Liver (tissue), 10 donors: ENCODE measurements around the gene DYRK1B. TPM values are rescaled to one million over a fixed set of nuclear protein-coding genes. Genes with fewer than 3 reads are reported as not detected.

Experiments
- DNase-seq: peaks from one replicate; pipeline ENCODE4 v3.0.0-alpha.2; 2017; ENCODE audit warnings: low spot score
- H3K27ac ChIP-seq, 2 donors: one replicate each; pipeline ENCODE4 v1.7.0; 2013; ENCODE audit warnings: inconsistent platforms in 2 of 2, low read length in 2 of 2, control low read depth in 1 of 2, low read depth in 1 of 2, mild to moderate bottlenecking in 1 of 2
- H3K27me3 ChIP-seq, 4 donors: one replicate each; pipeline versions ENCODE4 v1.6.1 to v1.7.0; 2013; ENCODE audit warnings: low read length in 3 of 4, inconsistent platforms in 1 of 4, mild to moderate bottlenecking in 1 of 4, moderate library complexity in 1 of 4; ENCODE audit not compliant: control insufficient read depth in 4 of 4, insufficient read depth in 4 of 4
- H3K36me3 ChIP-seq, 4 donors: one replicate each; pipeline versions ENCODE4 v1.6.1 to v1.7.0; 2013; ENCODE audit warnings: low read length in 3 of 4, mild to moderate bottlenecking in 3 of 4, low read depth in 1 of 4, moderate library complexity in 1 of 4; ENCODE audit not compliant: control insufficient read depth in 4 of 4, insufficient read depth in 3 of 4
- H3K4me1 ChIP-seq, 4 donors: one replicate each; pipeline versions ENCODE4 v1.6.1 to v1.7.0; 2013; ENCODE audit warnings: low read length in 3 of 4, mild to moderate bottlenecking in 3 of 4, moderate library complexity in 1 of 4; ENCODE audit not compliant: control insufficient read depth in 4 of 4, insufficient read depth in 4 of 4
- H3K4me3 ChIP-seq, 3 donors: one replicate each; pipeline versions ENCODE4 v1.6.1 to v1.7.0; 2013; ENCODE audit warnings: low read length in 3 of 3, control low read depth in 1 of 3, low read depth in 1 of 3, mild to moderate bottlenecking in 1 of 3
- H3K9ac ChIP-seq, 2 donors: one replicate each; pipeline ENCODE4 v1.7.0; 2013; ENCODE audit warnings: low read length in 2 of 2, mild to moderate bottlenecking in 2 of 2, moderate library complexity in 2 of 2, control low read depth in 1 of 2, low read depth in 1 of 2
- H3K9me3 ChIP-seq, 4 donors: one replicate each; pipeline versions ENCODE4 v1.6.1 to v1.7.0; 2013; ENCODE audit warnings: low read length in 3 of 4; ENCODE audit not compliant: control insufficient read depth in 4 of 4
- FOXA2 ChIP-seq: IDR thresholded peaks from 2 replicates; pipeline ENCODE4 v1.6.1; 2016; ENCODE audit warnings: antibody characterized with exemption
- HNF4A ChIP-seq, 2 donors: conservative IDR thresholded peaks; 2 replicates each; pipeline ENCODE4 v1.6.1; 2016; ENCODE audit warnings: antibody characterized with exemption in 2 of 2, mild to moderate bottlenecking in 2 of 2
- HNF4G ChIP-seq: IDR thresholded peaks from 2 replicates; pipeline ENCODE4 v1.6.1; 2016; ENCODE audit warnings: antibody characterized with exemption
- NR2F2 ChIP-seq: IDR thresholded peaks from 2 replicates; pipeline ENCODE4 v1.6.1; 2016; ENCODE audit warnings: antibody characterized with exemption
- RXRA ChIP-seq, 2 donors: IDR thresholded peaks; 2 replicates each; pipeline ENCODE4 v1.6.1; 2017 to 2018; ENCODE audit warnings: antibody characterized with exemption in 2 of 2, mild to moderate bottlenecking in 1 of 2
- SP1 ChIP-seq: IDR thresholded peaks from 2 replicates; pipeline ENCODE4 v1.6.1; 2018; ENCODE audit warnings: antibody characterized with exemption, mild to moderate bottlenecking
- TAF1 ChIP-seq: conservative IDR thresholded peaks from 2 replicates; pipeline ENCODE4 v1.6.1; 2016; ENCODE audit warnings: antibody characterized with exemption, mild to moderate bottlenecking
- YY1 ChIP-seq: IDR thresholded peaks from 2 replicates; pipeline ENCODE4 v1.6.1; 2016; ENCODE audit warnings: antibody characterized with exemption, mild to moderate bottlenecking
- WGBS: extraction: QIAGEN DNeasy Blood & Tissue Kit; methylation state at CpG from one replicate; pipeline ENCODE4 v1.1.7; 2013; 5-methylcytosine and 5-hydroxymethylcytosine counted together
- polyA plus RNA-seq, 2 donors: library from polyadenylated mRNA; stranded (reverse) in 1 of 2; unstranded in 1 of 2; fragments of 200-250 nt in 1 of 2; fragments of >200 nt in 1 of 2; fragmentation: Nextera tagmentation in 1 of 2; extraction: Ambion mirVana in 1 of 2; gene quantifications; one replicate each; pipeline versions ENCODE4 v1.2.1 to v1.2.3, GENCODE V29; 2013 to 2015
- small RNA-seq: library from RNA; depleted of rRNA; stranded (forward); fragments of <200 nt; gene quantifications from one replicate; pipeline ENCODE3, GENCODE V24; 2014
- total RNA-seq, 2 donors: library from RNA; depleted of rRNA; stranded (reverse); fragments of >200 nt; gene quantifications; one replicate each; pipeline ENCODE4 v1.2.3, GENCODE V29; 2014
- TF ChIP-seq, protein P1 (sequence below): IDR thresholded peaks from 2 replicates; pipeline ENCODE4 v1.6.1; 2016; ENCODE audit warnings: antibody characterized with exemption
- TF ChIP-seq, protein P2 (sequence below): IDR thresholded peaks from 2 replicates; pipeline ENCODE4 v1.6.1; 2016; ENCODE audit warnings: antibody characterized with exemption
- TF ChIP-seq, protein P3 (sequence below): IDR thresholded peaks from 2 replicates; pipeline ENCODE4 v1.6.1; 2016; ENCODE audit warnings: antibody characterized with exemption
- TF ChIP-seq, protein P4 (sequence below): IDR thresholded peaks from 2 replicates; pipeline ENCODE4 v1.6.1; 2016; ENCODE audit warnings: antibody characterized with exemption, mild to moderate bottlenecking
- donor health status: healthy.
- donor health status: healthy.
- donor health status: healthy.
- donor health status: healthy.
- donor health status: healthy.

Gene DYRK1B
- total and polyA plus RNA-seq, 4 donors, result 2.8 to 7.6 (median 3.2) TPM

DNA sequence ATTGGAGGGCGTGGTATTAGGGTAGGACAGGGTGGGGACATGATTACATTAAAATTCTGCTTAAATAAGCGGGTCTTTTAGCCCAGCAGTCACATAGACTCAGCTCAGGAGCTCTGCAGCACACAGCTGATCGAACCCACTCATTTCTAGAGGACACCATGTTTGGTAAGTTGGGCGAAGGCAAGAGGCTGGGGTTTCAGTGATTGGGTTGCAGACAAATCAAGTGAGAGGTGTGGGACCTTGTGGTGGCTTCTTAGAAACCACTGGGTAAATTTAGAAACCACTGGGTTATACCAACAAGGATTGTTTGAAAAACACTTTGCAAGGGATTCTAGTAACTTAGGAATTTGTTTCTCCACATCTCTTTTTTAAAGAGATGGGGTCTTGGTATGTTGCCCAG, 55.2 kb downstream of the DYRK1B start, which contains the start of gene LEUTX:
TSS of gene LEUTX (plus strand) at position 92 of the 400 bp plus-strand sequence. CDS start at position 159, 67 bp downstream.
- 67% methylated on average over 4 of the region's 4 CpGs for WGBS
- H3K27ac ChIP-seq, result no peak within 1 kb of the TSS
- no peaks in the 10 kb centered on the region for H3K36me3 ChIP-seq
- DNase-seq, result no peak
- no peak within 1 kb of the TSS for H3K4me3 ChIP-seq
- H3K9ac ChIP-seq, result no peak within 1 kb of the TSS
- no peaks in the 10 kb centered on the region for H3K9me3 ChIP-seq
- TF ChIP-seq, protein P1, sequence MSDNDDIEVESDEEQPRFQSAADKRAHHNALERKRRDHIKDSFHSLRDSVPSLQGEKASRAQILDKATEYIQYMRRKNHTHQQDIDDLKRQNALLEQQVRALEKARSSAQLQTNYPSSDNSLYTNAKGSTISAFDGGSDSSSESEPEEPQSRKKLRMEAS, result no peak
- TF ChIP-seq SP1 (no peak), TAF1 (no peak), HNF4G (no peak), NR2F2 (no peak), FOXA2 (no peak), RXRA (IDR thresholded peaks at IDR 0.05) (no peak), HNF4A (conservative IDR thresholded peaks at IDR 0.05) (no peak), YY1 (no peak)
- TF ChIP-seq, protein P2, sequence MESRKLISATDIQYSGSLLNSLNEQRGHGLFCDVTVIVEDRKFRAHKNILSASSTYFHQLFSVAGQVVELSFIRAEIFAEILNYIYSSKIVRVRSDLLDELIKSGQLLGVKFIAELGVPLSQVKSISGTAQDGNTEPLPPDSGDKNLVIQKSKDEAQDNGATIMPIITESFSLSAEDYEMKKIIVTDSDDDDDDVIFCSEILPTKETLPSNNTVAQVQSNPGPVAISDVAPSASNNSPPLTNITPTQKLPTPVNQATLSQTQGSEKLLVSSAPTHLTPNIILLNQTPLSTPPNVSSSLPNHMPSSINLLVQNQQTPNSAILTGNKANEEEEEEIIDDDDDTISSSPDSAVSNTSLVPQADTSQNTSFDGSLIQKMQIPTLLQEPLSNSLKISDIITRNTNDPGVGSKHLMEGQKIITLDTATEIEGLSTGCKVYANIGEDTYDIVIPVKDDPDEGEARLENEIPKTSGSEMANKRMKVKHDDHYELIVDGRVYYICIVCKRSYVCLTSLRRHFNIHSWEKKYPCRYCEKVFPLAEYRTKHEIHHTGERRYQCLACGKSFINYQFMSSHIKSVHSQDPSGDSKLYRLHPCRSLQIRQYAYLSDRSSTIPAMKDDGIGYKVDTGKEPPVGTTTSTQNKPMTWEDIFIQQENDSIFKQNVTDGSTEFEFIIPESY, result no peak
- TF ChIP-seq, protein P3, sequence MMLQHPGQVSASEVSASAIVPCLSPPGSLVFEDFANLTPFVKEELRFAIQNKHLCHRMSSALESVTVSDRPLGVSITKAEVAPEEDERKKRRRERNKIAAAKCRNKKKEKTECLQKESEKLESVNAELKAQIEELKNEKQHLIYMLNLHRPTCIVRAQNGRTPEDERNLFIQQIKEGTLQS, result no peak
- TF ChIP-seq, protein P4, sequence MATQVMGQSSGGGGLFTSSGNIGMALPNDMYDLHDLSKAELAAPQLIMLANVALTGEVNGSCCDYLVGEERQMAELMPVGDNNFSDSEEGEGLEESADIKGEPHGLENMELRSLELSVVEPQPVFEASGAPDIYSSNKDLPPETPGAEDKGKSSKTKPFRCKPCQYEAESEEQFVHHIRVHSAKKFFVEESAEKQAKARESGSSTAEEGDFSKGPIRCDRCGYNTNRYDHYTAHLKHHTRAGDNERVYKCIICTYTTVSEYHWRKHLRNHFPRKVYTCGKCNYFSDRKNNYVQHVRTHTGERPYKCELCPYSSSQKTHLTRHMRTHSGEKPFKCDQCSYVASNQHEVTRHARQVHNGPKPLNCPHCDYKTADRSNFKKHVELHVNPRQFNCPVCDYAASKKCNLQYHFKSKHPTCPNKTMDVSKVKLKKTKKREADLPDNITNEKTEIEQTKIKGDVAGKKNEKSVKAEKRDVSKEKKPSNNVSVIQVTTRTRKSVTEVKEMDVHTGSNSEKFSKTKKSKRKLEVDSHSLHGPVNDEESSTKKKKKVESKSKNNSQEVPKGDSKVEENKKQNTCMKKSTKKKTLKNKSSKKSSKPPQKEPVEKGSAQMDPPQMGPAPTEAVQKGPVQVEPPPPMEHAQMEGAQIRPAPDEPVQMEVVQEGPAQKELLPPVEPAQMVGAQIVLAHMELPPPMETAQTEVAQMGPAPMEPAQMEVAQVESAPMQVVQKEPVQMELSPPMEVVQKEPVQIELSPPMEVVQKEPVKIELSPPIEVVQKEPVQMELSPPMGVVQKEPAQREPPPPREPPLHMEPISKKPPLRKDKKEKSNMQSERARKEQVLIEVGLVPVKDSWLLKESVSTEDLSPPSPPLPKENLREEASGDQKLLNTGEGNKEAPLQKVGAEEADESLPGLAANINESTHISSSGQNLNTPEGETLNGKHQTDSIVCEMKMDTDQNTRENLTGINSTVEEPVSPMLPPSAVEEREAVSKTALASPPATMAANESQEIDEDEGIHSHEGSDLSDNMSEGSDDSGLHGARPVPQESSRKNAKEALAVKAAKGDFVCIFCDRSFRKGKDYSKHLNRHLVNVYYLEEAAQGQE, result no peak
- H3K27me3 ChIP-seq, result no peaks in the 10 kb centered on the region
- no peaks in the 10 kb centered on the region for H3K4me1 ChIP-seq

Small RNAs within 50 kb of the gene (small RNA-seq; reads per million reads assigned to genes)
- gene MIR6719, result not detected

Other genes starting within 250 kb of the DYRK1B start
- not detected for gene LGALS13, start 231.6 kb downstream of the DYRK1B start, total RNA-seq
- gene LGALS13, start 231.6 kb downstream of the DYRK1B start, polyA plus RNA-seq, result not detected
- not detected for gene LGALS16, start 178.2 kb downstream of the DYRK1B start, total RNA-seq
- not detected for gene LGALS16, start 178.2 kb downstream of the DYRK1B start, polyA plus RNA-seq
- not detected for gene LGALS14, start 129.7 kb downstream of the DYRK1B start, total RNA-seq
- gene LGALS14, start 129.7 kb downstream of the DYRK1B start, polyA plus RNA-seq, result not detected
- gene CLC, start 96.1 kb downstream of the DYRK1B start, total RNA-seq, result 10 to 100 TPM in 1 of 2 donors, not detected in 1; 13.6 TPM
- under 1 TPM in 1 of 2 donors, not detected in 1; 0.60 TPM for gene CLC, start 96.1 kb downstream of the DYRK1B start, polyA plus RNA-seq
- gene LEUTX, start 55.3 kb downstream of the DYRK1B start, total RNA-seq, result not detected
- gene LEUTX, start 55.3 kb downstream of the DYRK1B start, polyA plus RNA-seq, result not detected
- gene FBL, start 12.2 kb upstream of the DYRK1B start, total RNA-seq, result 10 to 100 TPM; 36.1 to 96.2 TPM
- 10 to 100 TPM; 23.3 to 79.3 TPM for gene FBL, start 12.2 kb upstream of the DYRK1B start, polyA plus RNA-seq
- 10 to 100 TPM in 1 of 2 donors, 1 to 10 TPM in 1; 1.5 to 32.9 TPM for gene FCGBP, start 100.5 kb upstream of the DYRK1B start, total RNA-seq
- gene FCGBP, start 100.5 kb upstream of the DYRK1B start, polyA plus RNA-seq, result under 1 TPM; 0.08 to 0.39 TPM
- 10 to 100 TPM; 70.7 to 88.7 TPM for gene PSMC4, start 137.0 kb upstream of the DYRK1B start, total RNA-seq
- 10 to 100 TPM; 46.0 to 89.3 TPM for gene PSMC4, start 137.0 kb upstream of the DYRK1B start, polyA plus RNA-seq
- 1 to 10 TPM; 2.3 to 4.9 TPM for gene ZNF546, start 162.9 kb upstream of the DYRK1B start, total RNA-seq
- 1 to 10 TPM; 1.1 to 2.0 TPM for gene ZNF546, start 162.9 kb upstream of the DYRK1B start, polyA plus RNA-seq
- gene ZNF780B, start 222.1 kb upstream of the DYRK1B start, total RNA-seq, result 10 to 100 TPM in 1 of 2 donors, 1 to 10 TPM in 1; 7.8 to 18.0 TPM
- 1 to 10 TPM; 1.4 to 3.8 TPM for gene ZNF780B, start 222.1 kb upstream of the DYRK1B start, polyA plus RNA-seq